ENCODE results near the gene RHOBTB3.

DNA sequence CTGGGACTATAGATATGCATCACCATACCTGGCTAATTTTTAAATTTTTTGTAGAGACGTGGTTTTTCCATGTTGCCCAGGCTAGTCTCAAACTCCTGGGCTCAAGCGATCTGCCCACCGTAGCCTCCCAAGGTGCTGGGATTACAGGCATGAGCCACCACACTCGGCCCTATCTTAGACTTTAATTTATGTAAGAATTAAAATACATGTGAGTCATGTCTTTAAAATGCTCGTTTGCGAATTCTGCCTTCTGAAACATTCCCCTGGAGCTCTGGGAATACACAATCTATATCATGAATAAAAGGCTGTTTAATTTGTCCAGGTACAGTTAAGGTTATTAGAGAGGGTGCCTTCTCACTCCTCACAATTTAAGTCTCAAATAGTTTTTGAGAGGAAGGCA is 32.8 kb downstream of the RHOBTB3 start:
- TF ChIP-seq CTCF (conservative IDR thresholded peaks at IDR 0.05): no peak
- no peak for TF ChIP-seq ZFX (IDR thresholded peaks at IDR 0.05)
